HepG2 (cell line): ENCODE measurements around the gene SCGB3A2. TPM values are rescaled to one million over a fixed set of nuclear protein-coding genes. Genes with fewer than 3 reads are reported as not detected.

Experiments
- ATAD3A ChIP-seq: sonication (generic); formaldehyde crosslinking; IDR thresholded peaks from 2 replicates; pipeline ENCODE4 v1.4.0; 2020; ENCODE audit warnings: missing genetic modification reagents
- ATM ChIP-seq: fragments of 450-650 bp; IDR thresholded peaks from 2 replicates; pipeline ENCODE4 v1.7.1; 2017; ENCODE audit warnings: mild to moderate bottlenecking, borderline replicate concordance
- FOXM1 ChIP-seq: sonication (generic); formaldehyde crosslinking; IDR thresholded peaks from 2 replicates; pipeline ENCODE4 v1.5.0; 2020; ENCODE audit warnings: missing genetic modification reagents
- LCORL ChIP-seq, 2 experiments: fragments of 450-650 bp in 1 of 2; sonication (generic) in 1 of 2; formaldehyde crosslinking in 1 of 2; IDR thresholded peaks; 2 replicates each; pipeline versions ENCODE4 v1.5.0 to v1.6.1; 2017 to 2020; ENCODE audit warnings: antibody characterized with exemption in 1 of 2, missing genetic modification reagents in 1 of 2
- MED1 ChIP-seq: sonication (generic); formaldehyde crosslinking; IDR thresholded peaks from 2 replicates; pipeline ENCODE4 v1.4.0; 2020; ENCODE audit warnings: missing genetic modification reagents
- MEIS1 ChIP-seq: sonication (generic); formaldehyde crosslinking; IDR thresholded peaks from 2 replicates; pipeline ENCODE4 v1.9.0; 2021; ENCODE audit warnings: mild to moderate bottlenecking, missing genetic modification reagents, moderate library complexity, borderline replicate concordance
- NFKBIZ ChIP-seq: IDR thresholded peaks from 2 replicates; pipeline ENCODE4 v1.6.1; 2018; ENCODE audit warnings: missing genetic modification reagents, missing compliant biosample characterization
- NR1H2 ChIP-seq: sonication (generic); formaldehyde crosslinking; IDR thresholded peaks from 2 replicates; pipeline ENCODE4 v1.8.1; 2022; ENCODE audit warnings: low read depth, missing genetic modification reagents, borderline replicate concordance
- NR2F6 ChIP-seq, 2 experiments: IDR thresholded peaks; 2 replicates each; pipeline ENCODE4 v1.6.1; 2016; ENCODE audit warnings: antibody characterized with exemption in 1 of 2, mild to moderate bottlenecking in 1 of 2
- POLR2G ChIP-seq: fragments of 200-400 bp; formaldehyde crosslinking; IDR thresholded peaks from 2 replicates; pipeline ENCODE4 v1.6.1; 2018; ENCODE audit warnings: mild to moderate bottlenecking, low read depth, low read length, moderate library complexity
- PRMT3 ChIP-seq: sonication (generic); formaldehyde crosslinking; IDR thresholded peaks from 2 replicates; pipeline ENCODE4 v1.8.1; 2022; ENCODE audit warnings: low read depth, mild to moderate bottlenecking, moderate library complexity, missing genetic modification reagents, borderline replicate concordance
- TARDBP ChIP-seq: sonication (generic); formaldehyde crosslinking; IDR thresholded peaks from 2 replicates; pipeline ENCODE4 v1.8.0; 2022; ENCODE audit warnings: mild to moderate bottlenecking, missing genetic modification reagents
- TBP ChIP-seq: sonication (generic); formaldehyde crosslinking; IDR thresholded peaks from 2 replicates; pipeline ENCODE4 v1.5.0; 2020; ENCODE audit warnings: missing genetic modification reagents
- ZEB1 ChIP-seq: IDR thresholded peaks from 2 replicates; pipeline ENCODE4 v1.6.1; 2012; ENCODE audit warnings: mild to moderate bottlenecking, low read depth, inconsistent platforms; ENCODE audit not compliant: insufficient replicate concordance
- ZNF3 ChIP-seq: IDR thresholded peaks from 2 replicates; pipeline ENCODE4 v1.7.0; 2017; ENCODE audit warnings: inconsistent platforms
- ZNF44 ChIP-seq: sonication (generic); formaldehyde crosslinking; IDR thresholded peaks from 2 replicates; pipeline ENCODE4 v1.5.1; 2020; ENCODE audit warnings: mild to moderate bottlenecking, missing genetic modification reagents
- ZNF547 ChIP-seq: sonication (generic); formaldehyde crosslinking; IDR thresholded peaks from 2 replicates; pipeline ENCODE4 v1.5.1; 2020; ENCODE audit warnings: mild to moderate bottlenecking, missing genetic modification reagents
- ZNF567 ChIP-seq: sonication (generic); formaldehyde crosslinking; IDR thresholded peaks from 2 replicates; pipeline ENCODE4 v1.8.1; 2023; ENCODE audit warnings: mild to moderate bottlenecking, missing genetic modification reagents, borderline replicate concordance
- ZNF607 ChIP-seq: sonication (generic); formaldehyde crosslinking; IDR thresholded peaks from 2 replicates; pipeline ENCODE4 v1.5.1; 2020; ENCODE audit warnings: missing genetic modification reagents, mild to moderate bottlenecking, borderline replicate concordance
- polyA plus RNA-seq, 8 experiments: library from polyadenylated mRNA; depleted of rRNA in 3 of 8; stranded (reverse) in 7 of 8; unstranded in 1 of 8; fragments of >200 nt; fragmentation: Illumina TruSeq in 4 of 8; extraction: Trizol in 4 of 8; gene quantifications; 2 replicates each; pipeline versions ENCODE4 v1.2.1 to v1.2.3, GENCODE V29; 2011 to 2016; ENCODE audit warnings: low read depth in 4 of 8, missing spikeins in 1 of 8, mixed read lengths in 1 of 8; ENCODE audit not compliant: insufficient read depth in 1 of 8
- total RNA-seq, 5 experiments: library from RNA; depleted of rRNA; stranded (reverse); fragments of >200 nt; fragmentation: Illumina TruSeq; extraction: Trizol; gene quantifications; 2 replicates each; pipeline ENCODE4 v1.2.3, GENCODE V29; 2016; ENCODE audit warnings: low read depth in 1 of 5
- TF ChIP-seq, protein P1 (sequence below): sonication (generic); formaldehyde crosslinking; IDR thresholded peaks from 2 replicates; pipeline ENCODE4 v1.4.0; 2020; ENCODE audit warnings: missing genetic modification reagents
- TF ChIP-seq, protein P2 (sequence below): IDR thresholded peaks from 2 replicates; pipeline ENCODE4 v1.6.1; 2018; ENCODE audit warnings: missing genetic modification reagents
- TF ChIP-seq, protein P3 (sequence below): sonication (generic); formaldehyde crosslinking; IDR thresholded peaks from 2 replicates; pipeline ENCODE4 v1.4.0; 2020; ENCODE audit warnings: missing genetic modification reagents

Gene SCGB3A2
- total and polyA plus RNA-seq, 2 of the 13 experiments (the other 11 are each of a cell fraction or from before 2014, with no cell fraction given) = not detected

DNA sequence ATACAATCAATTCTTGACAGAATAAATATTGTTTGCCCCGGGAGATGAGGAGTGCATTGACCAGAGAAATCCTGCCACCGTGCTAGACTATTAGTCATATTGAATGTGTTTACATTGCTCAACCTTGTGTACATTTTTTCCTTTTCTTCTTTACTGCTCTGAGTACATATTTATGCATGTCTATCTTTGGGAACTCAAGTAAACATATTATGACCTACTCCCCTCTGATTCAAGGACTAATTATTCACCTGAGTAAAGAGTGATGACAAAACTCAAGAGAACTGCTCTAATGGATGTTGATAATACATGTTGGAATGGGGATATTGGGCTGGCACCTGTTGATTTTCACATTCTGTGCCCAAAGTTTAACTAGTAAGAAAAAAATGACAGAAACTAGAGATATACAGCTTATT, 43.1 kb upstream of the SCGB3A2 start (continued):
- TF ChIP-seq LCORL (IDR thresholded peaks at IDR 0.05) (peak; percentile 76; the same call in 1 of the 2 replicates), LCORL (CRISPR knock-in tag; IDR thresholded peaks at IDR 0.05) (peak; percentile 50; the same call in 1 of the 2 replicates), ATM (no peak), ZNF547 (CRISPR knock-in tag) (no peak), TARDBP (CRISPR knock-in tag) (peak; percentile 98), POLR2G (no peak), ATAD3A (CRISPR knock-in tag) (no peak), FOXM1 (CRISPR knock-in tag) (no peak), NFKBIZ (CRISPR knock-in tag) (peak; percentile 99), NR2F6 (IDR thresholded peaks at IDR 0.05) (peak; percentile 100), NR2F6 (CRISPR knock-in tag; IDR thresholded peaks at IDR 0.05) (peak; percentile 99), PRMT3 (CRISPR knock-in tag) (0 out of 2 replicates have a peak, but pooled peaks have one; percentile 80), MED1 (CRISPR knock-in tag) (peak; percentile 91), ZNF567 (CRISPR knock-in tag) (no peak), MEIS1 (CRISPR knock-in tag) (no peak), TBP (CRISPR knock-in tag) (no peak), NR1H2 (CRISPR knock-in tag) (peak; percentile 45; the same call in 1 of the 2 replicates), ZNF607 (CRISPR knock-in tag) (no peak), ZNF44 (no peak), ZNF3 (CRISPR knock-in tag) (peak; percentile 72; the same call in 1 of the 2 replicates), ZEB1 (peak; percentile 73)
- TF ChIP-seq, protein P1, sequence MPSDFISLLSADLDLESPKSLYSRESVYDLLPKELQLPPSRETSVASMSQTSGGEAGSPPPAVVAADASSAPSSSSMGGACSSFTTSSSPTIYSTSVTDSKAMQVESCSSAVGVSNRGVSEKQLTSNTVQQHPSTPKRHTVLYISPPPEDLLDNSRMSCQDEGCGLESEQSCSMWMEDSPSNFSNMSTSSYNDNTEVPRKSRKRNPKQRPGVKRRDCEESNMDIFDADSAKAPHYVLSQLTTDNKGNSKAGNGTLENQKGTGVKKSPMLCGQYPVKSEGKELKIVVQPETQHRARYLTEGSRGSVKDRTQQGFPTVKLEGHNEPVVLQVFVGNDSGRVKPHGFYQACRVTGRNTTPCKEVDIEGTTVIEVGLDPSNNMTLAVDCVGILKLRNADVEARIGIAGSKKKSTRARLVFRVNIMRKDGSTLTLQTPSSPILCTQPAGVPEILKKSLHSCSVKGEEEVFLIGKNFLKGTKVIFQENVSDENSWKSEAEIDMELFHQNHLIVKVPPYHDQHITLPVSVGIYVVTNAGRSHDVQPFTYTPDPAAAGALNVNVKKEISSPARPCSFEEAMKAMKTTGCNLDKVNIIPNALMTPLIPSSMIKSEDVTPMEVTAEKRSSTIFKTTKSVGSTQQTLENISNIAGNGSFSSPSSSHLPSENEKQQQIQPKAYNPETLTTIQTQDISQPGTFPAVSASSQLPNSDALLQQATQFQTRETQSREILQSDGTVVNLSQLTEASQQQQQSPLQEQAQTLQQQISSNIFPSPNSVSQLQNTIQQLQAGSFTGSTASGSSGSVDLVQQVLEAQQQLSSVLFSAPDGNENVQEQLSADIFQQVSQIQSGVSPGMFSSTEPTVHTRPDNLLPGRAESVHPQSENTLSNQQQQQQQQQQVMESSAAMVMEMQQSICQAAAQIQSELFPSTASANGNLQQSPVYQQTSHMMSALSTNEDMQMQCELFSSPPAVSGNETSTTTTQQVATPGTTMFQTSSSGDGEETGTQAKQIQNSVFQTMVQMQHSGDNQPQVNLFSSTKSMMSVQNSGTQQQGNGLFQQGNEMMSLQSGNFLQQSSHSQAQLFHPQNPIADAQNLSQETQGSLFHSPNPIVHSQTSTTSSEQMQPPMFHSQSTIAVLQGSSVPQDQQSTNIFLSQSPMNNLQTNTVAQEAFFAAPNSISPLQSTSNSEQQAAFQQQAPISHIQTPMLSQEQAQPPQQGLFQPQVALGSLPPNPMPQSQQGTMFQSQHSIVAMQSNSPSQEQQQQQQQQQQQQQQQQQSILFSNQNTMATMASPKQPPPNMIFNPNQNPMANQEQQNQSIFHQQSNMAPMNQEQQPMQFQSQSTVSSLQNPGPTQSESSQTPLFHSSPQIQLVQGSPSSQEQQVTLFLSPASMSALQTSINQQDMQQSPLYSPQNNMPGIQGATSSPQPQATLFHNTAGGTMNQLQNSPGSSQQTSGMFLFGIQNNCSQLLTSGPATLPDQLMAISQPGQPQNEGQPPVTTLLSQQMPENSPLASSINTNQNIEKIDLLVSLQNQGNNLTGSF (CRISPR knock-in tag) = no peak
- TF ChIP-seq, protein P2, sequence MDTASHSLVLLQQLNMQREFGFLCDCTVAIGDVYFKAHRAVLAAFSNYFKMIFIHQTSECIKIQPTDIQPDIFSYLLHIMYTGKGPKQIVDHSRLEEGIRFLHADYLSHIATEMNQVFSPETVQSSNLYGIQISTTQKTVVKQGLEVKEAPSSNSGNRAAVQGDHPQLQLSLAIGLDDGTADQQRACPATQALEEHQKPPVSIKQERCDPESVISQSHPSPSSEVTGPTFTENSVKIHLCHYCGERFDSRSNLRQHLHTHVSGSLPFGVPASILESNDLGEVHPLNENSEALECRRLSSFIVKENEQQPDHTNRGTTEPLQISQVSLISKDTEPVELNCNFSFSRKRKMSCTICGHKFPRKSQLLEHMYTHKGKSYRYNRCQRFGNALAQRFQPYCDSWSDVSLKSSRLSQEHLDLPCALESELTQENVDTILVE (CRISPR knock-in tag) = peak; percentile 97
- TF ChIP-seq, protein P3, sequence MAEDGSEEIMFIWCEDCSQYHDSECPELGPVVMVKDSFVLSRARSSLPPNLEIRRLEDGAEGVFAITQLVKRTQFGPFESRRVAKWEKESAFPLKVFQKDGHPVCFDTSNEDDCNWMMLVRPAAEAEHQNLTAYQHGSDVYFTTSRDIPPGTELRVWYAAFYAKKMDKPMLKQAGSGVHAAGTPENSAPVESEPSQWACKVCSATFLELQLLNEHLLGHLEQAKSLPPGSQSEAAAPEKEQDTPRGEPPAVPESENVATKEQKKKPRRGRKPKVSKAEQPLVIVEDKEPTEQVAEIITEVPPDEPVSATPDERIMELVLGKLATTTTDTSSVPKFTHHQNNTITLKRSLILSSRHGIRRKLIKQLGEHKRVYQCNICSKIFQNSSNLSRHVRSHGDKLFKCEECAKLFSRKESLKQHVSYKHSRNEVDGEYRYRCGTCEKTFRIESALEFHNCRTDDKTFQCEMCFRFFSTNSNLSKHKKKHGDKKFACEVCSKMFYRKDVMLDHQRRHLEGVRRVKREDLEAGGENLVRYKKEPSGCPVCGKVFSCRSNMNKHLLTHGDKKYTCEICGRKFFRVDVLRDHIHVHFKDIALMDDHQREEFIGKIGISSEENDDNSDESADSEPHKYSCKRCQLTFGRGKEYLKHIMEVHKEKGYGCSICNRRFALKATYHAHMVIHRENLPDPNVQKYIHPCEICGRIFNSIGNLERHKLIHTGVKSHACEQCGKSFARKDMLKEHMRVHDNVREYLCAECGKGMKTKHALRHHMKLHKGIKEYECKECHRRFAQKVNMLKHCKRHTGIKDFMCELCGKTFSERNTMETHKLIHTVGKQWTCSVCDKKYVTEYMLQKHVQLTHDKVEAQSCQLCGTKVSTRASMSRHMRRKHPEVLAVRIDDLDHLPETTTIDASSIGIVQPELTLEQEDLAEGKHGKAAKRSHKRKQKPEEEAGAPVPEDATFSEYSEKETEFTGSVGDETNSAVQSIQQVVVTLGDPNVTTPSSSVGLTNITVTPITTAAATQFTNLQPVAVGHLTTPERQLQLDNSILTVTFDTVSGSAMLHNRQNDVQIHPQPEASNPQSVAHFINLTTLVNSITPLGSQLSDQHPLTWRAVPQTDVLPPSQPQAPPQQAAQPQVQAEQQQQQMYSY (CRISPR knock-in tag) = no peak
